GM19238 (cell line): Measurements from ENCODE around the gene WWOX.

ENCODE experiments used
- DNase-seq: peaks from one replicate; pipeline ENCODE4 v3.0.0; 2011; ENCODE audit warnings: low spot score; ENCODE audit not compliant: insufficient read length

WWOX gene

DNA sequence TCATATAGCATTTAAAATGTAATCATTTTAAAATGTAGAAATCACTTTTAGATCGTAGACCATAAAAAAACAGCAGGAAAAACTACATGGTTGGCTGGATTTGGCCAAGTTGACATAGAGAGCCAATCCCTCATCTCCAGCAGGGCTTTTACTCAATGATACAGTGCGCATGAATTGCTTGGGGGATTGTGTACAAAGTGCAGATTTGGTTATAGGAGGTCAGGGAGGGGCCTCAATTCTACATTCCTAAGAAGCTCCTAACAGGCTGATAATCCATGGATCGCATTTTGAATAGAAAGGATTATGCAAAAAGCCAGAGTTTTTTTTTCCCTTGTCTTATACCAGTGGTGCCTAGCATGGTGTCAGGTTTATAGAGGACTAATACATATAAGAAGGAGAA is 1056.0 kb downstream of the WWOX start:
- DNase-seq: no peak

DNA sequence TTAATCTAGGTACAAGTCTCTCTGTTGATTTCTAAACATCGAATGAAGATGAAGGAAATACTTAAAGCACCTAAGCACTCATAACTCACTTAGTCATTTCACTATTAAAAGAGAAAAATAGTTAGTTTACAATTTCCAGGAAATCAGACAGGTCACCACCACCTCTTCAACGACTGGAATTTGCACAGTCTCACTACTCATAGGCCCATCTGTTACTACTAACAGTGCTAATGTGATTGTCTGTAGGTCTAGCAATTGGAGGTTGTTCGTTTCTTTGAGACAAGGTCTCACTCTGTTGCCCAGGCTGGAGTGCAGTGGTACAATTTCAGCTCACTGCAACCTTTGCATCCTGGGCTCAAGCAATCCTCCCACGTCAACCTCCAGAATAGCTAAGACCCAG is 1056.5 kb downstream of the WWOX start:
- no peak for DNase-seq

DNA sequence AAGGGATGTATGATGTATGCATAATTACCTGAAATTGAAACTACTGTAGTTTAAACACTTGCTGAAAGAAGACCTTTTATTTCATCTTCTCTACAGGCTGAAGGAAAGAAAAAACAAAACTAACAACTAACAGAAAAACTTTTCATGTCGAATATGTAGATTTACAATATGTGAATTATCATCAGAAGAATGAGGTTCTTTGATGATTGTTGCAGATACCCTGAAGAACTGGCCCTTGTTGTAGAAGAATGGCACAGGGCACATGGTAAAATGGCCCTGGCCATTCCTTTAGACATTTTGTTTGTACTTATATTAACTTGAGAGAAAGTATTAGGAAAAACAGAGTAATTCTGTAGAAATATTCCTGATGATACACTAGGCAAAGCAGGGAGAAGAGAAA is 1057.3 kb downstream of the WWOX start:
- DNase-seq: no peak

DNA sequence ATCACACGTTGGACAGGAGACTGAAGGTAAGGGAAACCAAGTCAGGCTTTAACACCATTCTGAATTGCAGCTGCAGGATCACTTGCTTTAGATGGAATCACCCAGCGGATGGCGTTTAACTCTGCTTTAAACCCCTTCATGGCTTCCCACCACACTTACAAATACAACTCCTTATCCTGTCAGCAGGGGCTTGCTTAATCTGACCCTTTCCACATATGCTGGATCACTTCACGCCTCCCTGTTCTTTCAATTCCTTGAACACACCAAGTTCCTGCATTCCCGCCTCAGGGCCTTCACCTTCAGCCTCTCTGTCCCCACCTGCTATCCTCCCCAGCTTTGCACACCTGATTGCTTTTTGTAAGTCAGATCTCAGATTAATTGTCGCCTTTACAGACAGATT is 1058.9 kb downstream of the WWOX start:
- no peak for DNase-seq

DNA sequence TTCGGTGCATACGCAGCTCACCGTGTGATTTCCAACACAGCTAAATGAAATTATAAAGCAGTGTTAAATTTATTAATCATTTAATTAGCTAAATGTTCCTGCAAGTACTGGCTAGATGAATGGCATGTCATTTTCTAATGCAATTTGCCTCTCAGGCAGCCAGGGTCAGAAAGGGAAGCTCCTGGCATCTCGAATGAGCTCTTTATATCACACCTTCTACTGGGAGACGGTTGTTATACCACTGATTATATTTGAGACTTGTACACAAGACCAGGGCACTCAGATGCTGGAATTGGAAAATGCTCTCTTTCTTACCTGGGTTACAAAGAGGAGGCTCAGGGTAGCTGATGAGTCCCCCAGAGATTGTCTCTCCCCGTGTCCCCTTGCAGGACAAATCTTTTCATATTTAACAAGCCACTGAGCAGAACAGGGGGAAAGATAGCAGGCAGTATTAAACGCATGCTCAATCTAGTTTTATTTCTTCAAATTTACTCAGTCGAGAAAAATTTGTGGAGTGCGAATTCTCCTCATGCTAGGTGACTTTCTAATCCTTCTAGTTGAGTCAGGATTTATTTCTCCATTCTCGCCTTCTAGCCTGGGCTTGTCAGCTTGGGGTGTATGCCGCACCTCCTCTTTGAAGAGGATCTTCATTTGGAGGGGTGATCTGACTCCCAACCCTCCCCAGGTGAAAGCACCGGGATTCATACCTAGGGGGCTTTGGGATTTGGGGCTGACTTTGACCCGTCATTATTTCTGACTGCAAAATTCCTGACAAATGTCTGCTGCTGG is 1060.0 kb downstream of the WWOX start:
- no peak for DNase-seq

DNA sequence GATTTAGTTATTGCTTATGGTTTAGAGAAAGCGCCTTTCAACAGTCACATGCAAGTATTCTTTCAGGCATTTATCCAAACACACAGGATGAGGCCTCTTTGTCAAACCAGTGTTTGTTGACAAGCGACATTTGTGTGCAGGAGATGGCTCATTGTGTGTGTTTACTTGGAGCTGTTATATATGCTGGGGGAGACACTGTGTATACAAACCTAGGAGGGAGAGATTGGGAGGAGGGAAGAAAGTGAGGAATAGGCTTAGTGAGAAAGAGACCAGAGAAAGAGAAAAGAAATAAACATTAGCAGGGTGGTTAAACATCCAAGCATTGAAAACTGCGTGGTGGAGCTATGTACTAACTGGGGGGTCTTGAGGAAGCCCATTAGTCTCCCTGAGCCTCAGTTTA is 1063.5 kb downstream of the WWOX start:
- no peak for DNase-seq

DNA sequence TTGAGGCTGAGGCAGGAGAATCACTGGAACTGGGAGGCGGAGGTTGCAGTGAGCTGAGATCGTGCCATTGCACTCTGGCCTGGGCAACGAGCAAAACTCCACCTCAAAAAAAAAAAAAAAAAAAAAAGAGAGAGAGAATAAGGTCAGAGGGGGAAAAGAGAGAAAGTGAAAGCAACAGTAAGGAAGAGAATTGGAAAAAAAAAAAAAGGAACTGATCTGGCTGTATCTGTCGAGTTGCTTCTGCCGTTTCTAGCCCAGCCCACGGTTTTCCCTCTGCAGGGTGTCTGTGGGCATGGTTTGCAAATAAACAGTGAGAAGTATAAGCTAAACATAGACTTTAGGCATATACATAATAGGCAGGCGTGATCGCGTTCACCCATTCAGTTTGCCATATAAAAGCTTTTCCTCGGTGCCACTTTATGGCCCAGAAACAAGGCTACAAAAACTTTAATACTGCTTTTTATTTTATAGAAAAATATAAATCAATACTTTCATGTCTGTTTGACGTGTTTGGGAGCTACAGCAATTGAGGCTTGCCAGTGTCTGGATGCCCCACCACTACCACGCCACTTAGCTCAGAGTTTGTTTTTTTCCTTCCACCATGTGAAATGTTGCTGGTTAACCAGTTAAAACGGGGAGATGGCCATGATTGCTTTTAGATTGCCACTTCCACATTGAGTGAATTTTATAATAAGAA is 1064.4 kb downstream of the WWOX start:
- no peak for DNase-seq

DNA sequence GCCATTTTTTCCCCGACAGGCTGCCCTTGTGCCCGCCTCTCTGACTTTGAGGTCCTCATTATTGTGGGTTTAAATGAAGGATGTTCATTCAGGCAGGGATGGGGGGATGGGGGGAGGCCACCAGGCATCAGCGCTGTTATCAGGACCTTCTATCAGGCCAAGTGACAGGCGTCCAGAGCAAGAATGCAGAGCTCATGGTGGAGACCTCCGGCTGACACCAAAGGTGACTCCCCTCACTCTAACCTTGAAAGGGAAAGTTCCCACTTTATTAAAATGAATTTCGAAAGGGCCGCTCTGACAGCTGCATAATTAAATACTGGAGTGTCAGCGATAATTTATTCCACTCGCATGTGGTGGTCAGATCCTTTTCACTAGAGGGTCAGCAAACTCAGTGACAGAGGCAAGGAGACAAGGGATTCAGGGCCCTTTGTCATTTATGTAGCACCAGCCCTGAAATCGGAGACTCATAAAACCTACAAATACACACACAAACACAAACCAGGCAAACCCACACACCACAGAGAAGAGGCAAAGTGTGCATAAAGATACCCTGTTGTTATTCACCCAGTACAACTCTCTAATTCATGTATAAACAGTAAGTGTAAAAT is 1065.0 kb downstream of the WWOX start:
- no peak for DNase-seq

DNA sequence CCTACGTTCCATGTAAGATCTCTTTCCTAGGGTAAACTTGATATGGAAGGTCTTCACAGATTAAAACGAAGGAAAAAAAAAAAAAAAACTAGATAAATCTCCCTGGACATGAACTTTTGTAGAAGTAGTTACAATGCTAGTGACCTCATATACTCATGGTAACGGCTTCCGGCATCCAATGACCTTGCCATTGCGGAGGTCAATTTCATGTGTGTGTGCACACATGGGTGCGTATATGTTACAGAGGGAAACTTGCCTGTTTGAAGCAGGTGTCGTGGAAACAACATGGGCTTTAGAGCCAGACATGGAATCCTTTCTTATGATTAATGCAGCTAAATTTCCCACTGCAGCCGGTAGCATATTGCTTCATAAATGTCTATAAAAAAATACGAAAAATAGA is 1065.6 kb downstream of the WWOX start:
- no peak for DNase-seq

DNA sequence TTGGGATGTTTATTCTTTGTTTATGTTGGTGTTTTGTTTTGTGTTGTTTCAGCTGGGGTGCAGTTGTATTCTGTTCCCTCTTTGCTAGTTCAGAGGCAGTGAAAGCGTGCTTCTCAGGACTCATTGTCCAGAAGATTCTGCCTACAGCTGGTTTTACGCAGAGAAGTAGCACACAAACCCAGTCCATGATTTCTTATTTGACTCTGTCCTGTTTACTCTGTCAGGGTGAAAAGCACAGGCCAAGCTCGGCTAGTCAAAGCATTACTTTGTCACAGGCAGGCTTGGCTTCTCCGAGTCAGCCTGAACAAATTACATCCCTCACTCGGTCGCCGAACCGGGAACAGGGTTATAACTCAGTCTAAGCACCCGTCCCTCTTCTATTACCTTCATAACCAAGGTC is 1066.1 kb downstream of the WWOX start:
- no peak for DNase-seq

DNA sequence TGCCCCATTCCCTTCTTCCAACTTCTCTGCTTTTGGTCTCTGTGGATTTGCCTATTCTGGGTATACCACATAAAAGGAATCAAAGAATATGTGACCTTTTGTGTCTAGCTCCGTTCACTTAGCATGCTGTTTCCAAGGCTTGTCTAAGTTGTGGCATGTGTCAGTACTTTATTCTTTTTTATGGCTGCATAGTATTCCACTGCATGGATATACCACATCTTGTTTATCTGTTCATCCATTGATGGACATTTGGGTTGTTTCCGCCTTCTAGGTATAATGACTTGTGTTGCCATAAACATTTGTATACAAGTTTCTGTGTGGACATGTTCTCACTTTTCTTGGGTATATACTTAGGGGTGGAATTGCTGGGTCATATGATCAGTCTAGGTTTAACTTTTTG is 1068.4 kb downstream of the WWOX start:
- DNase-seq: no peak

DNA sequence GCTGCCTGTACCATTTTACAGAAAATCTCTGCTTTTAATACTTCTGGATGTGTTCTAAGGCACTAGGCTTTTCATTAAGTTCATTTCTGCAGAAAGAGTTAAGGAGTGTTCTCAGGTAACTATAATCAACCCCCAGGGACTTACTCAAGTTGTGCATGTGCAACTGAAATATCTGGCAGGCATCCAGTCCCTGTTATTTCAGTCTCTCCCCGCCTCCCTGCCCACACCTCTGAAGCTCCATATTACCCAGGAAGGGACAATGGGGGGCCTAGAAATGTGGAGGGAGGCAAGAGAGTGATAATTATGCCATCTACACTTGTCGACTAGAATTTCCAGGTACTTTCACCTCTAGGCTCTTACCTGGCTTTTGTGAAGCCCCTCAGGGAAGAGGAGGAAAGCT is 1068.9 kb downstream of the WWOX start:
- DNase-seq: no peak

DNA sequence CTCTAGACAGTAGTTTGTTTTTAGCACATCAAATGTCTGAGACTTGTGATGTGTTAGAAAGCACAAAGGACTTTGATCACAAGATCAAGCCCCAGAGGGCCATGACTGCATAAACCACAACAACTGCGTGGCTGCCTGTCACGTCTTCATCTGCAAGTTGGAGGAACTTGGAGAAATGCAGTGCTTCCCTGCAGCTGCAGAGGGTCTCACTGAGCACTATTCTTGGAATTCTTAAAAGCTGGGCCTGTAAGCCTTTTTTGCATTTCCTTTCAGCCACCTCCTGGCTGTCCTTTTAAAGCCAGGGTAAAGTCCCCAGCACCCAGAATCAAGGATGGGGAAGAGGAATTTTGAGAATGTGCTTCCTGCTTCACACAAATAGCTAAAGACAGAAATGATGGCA is 1069.8 kb downstream of the WWOX start:
- DNase-seq: no peak

DNA sequence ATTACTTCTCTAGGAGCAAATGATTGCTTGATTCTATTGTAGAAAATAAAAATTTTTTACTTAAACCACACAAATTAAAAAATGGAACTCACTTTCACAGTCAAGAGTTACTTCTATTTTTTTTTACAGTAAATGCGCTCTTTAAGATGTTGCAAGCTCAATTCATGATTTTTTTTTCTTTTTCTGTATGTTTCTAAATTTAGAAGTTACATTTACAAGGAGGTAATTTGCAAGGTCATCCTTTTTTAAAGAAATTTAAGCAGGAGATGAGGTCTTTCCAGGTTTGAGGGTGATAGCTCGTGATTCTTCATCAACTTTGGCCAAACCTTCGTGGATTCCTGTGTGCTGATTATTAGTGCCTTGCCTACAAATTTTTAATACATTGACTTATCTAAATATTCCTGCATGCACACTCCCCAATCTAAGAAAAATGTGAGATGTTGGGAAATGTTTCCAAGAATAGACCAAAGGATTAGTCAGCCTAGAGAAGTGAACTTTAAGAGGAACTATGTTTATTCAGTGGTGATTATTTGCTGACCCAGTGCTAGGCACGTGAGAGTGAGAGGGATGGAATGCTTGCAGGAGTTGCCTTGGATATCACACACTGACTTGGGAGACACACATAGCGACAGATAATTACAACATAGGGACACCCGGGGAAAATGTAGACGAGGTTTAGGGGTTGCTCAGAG is 1071.2 kb downstream of the WWOX start:
- no peak for DNase-seq

DNA sequence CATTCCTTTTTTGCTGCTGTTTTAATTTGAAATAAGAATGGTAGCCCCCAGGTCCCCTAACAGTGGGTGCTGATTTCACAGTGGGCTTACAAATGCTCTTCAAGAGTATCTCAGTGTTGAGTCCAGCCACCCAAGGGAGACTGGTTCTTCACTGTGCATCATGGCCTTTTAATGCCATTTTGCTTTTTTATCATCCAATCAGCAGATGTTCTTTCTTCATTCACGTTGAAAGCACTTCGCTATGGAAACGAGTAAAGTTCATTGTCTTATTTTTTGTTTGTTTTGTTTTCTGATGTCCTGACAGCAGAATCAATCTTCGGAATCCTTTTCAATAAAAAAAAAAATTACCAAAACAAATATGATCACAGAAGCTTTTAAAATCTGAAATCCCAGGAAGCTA is 1072.0 kb downstream of the WWOX start:
- no peak for DNase-seq

DNA sequence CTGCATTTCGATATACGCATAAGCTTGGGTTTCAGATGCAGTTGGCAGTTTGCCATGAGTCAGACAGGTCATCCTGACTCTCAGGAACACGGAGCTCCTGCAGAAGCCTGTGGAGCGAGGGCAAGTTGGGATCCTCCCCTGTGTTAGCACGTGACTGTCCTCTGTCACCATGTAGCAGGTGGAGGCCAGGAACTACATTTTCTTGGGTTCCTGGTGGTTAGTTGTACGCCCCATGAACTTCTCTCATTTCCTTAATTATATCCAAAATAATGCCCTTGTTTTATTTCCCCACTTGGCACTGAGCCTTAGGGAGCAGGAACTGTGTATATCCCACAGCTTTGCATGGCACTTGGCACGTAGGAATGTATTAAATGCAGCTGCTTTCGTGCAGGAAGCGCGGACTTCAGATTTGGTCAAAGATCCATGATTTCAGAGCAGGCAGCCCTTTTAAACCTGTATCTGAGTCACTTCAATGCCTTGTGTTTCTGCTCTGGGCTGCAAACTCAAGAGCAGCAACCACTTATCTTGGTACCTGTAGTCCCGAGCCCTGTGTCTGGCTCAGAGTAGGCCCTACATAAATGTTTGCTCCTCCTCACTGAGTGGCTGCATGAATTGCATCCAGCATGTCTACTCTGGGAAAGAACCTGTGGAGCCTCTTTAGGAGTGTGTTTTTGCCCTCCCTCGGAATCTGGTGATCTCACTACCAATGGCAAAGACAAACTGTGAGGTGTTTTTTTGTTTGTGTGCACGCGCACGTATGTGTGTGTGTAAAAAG is 1072.7 kb downstream of the WWOX start:
- no peak for DNase-seq

DNA sequence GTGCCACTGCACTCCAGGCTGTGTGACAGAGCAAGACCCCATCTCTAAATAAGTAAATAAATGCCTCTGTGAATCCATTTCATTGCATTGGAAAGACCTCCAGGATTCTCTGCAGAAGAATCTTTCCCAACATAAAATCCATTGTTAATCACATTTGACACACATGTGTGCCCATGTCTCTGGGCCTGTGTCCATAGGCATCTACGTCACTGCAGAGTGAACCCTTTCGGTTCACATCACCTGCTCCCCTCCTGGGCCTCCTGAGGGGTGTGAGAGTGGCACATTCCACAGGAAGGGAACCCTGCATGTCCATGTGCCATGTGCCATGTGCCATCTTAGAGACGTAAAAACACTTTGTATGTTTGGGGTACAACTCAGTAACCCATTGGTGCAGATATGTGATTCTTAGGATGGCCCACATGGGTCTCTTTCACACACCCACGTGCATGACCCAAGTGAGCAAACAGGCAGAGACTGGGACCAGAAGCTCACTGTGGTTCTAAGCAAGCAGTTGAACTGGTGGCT is 1073.6 kb downstream of the WWOX start:
- DNase-seq: no peak

DNA sequence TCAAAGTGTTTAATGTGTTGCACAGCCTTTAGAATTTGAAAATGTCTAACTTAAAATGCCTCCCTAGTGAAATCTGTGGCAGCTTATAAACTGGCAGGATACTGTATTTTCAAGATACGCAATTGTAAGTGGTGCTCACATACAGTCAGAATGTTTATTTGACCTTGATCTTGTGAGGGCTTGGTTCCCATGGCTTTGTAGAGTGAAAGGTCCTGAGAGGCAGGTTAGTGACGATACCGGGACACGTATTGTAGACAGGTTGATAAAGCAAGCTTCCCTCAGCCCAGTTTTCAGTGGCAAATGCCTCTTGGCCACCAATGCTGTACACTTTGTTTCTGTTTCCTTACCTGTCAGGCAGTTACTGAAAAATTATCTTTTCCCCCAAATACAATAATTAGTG is 1074.5 kb downstream of the WWOX start:
- no peak for DNase-seq

DNA sequence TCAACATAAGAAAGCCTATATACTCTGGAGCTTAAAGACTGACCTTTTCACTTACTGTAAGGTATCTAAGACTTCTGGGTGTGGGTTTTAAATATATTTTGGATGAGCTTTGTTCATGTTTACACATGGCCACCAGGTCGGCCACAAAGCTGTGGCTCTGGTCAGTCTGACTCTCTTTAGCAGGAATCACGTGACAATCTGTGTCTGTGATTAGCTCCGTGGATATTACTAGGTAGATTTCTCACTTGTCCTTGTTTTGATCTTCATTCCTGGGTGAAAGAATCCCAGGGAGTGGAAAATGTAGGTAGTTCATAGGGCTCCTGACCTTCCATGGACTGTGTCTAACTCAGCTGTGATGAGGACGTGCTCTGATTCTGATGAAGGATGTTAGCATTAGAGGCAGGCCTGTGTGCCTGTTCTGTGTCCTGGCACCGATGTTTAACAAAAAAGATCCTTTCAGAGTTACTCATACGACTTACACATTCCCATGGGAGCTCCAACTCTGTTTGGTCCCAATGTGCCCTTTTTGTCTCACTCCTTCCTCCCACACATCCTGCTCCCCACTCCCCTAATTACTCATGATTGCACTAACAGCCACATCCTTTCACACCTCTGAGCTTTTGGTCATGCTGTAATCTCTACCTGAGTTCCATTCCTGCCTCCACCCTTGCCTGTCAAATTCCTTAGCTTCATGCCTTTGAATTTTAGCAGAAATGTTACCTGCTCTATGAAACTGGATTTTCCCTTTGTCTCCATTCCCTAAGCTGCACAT is 1076.0 kb downstream of the WWOX start:
- no peak for DNase-seq

DNA sequence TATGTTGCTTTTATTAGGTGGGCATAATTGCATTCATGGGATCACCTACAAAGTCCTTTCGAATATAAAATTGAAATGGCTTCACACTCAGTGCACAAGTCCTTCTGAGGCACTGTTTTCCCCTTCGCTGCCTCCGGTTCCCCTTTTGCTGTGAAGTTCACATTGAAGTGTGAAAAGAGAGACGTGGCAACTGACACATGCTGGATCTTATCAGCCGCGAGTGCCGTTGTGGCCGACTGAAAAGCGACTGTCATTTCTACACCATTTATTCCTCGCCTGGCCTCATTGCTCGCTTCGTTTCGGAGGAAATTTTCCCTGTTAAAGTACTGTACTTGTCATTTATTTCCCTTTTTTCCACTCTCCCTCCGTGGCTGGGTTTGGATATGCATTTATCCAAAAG is 1077.6 kb downstream of the WWOX start:
- no peak for DNase-seq
